Astrocyte (in vitro differentiated cells and primary cell): ENCODE data around the gene SCNN1G.

Experiments used
- EZH2 ChIP-seq: IDR thresholded peaks from 2 replicates; pipeline ENCODE4 v1.6.1; 2012; ENCODE audit warnings: mild to moderate bottlenecking, low read length, inconsistent platforms; ENCODE audit not compliant: insufficient read depth
- TF ChIP-seq, protein P1 (sequence below): IDR thresholded peaks from 2 replicates; pipeline ENCODE4 v1.5.1; 2011; ENCODE audit warnings: low read depth, mild to moderate bottlenecking, inconsistent platforms, low read length, moderate library complexity; ENCODE audit not compliant: insufficient read depth

DNA sequence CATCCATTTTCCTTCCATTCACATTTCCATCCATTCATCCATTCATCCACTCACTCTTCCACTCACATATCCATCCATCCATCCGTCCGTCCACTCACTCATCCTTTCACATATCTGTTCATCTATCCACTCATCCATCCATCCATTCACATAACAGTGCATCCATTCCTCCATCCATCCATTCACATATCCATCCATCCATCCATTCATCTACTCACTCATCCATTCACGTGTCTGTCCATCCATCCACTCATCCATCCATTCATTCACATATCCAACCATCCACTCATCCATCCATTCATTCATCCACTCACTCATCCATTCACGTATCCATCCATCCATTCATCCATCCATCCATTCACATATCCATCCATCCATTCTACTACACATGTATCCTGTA is 42.6 kb downstream of the SCNN1G start:
- TF ChIP-seq, protein P1, sequence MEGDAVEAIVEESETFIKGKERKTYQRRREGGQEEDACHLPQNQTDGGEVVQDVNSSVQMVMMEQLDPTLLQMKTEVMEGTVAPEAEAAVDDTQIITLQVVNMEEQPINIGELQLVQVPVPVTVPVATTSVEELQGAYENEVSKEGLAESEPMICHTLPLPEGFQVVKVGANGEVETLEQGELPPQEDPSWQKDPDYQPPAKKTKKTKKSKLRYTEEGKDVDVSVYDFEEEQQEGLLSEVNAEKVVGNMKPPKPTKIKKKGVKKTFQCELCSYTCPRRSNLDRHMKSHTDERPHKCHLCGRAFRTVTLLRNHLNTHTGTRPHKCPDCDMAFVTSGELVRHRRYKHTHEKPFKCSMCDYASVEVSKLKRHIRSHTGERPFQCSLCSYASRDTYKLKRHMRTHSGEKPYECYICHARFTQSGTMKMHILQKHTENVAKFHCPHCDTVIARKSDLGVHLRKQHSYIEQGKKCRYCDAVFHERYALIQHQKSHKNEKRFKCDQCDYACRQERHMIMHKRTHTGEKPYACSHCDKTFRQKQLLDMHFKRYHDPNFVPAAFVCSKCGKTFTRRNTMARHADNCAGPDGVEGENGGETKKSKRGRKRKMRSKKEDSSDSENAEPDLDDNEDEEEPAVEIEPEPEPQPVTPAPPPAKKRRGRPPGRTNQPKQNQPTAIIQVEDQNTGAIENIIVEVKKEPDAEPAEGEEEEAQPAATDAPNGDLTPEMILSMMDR, result no peak
- no peak for TF ChIP-seq EZH2
